Measurements from ENCODE around the gene CDY1.
"Not testable (repeated sequence)": the region's sequence is repeated elsewhere in the genome, so short reads cannot be mapped to it uniquely, and the experiment has no call there.

The CDY1 gene, protein sequence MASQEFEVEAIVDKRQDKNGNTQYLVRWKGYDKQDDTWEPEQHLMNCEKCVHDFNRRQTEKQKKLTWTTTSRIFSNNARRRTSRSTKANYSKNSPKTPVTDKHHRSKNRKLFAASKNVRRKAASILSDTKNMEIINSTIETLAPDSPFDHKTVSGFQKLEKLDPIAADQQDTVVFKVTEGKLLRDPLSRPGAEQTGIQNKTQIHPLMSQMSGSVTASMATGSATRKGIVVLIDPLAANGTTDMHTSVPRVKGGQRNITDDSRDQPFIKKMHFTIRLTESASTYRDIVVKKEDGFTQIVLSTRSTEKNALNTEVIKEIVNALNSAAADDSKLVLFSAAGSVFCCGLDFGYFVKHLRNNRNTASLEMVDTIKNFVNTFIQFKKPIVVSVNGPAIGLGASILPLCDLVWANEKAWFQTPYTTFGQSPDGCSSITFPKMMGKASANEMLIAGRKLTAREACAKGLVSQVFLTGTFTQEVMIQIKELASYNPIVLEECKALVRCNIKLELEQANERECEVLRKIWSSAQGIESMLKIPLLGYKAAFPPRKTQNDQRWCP

GRCh38 chrY:25621817-25622216 is at the start of gene CDY1:
TSS of gene CDY1 (plus strand) at chrY:25622117. CDS start at chrY:25622443, 326 bp downstream.
- DNase-seq = not testable (repeated sequence)

- DNase-seq = not testable (repeated sequence)
These were observed 28.6 kb upstream of the CDY1 start for GRCh38 chrY:25593336-25593735.

DNA sequence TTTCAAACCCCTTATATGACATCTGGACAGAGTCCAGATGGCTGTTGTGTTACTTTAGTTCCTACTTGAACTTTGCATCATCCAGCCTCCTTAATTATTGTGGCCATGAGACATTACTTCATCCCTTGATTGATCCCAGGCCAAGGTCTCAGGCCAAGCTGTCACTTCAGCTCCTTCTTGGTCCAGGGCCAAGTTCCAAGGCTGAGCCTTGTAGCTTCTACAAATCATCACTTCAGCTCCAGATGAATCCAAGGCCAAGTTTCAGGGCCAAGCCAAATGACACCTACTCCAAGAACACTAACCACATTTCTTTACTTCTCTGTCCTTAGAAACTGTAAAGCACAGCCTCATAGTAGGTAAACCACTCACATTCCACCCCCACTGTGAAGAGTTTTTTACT is 1.7 kb upstream of the CDY1 start:
- not testable (repeated sequence) for DNase-seq

DNA sequence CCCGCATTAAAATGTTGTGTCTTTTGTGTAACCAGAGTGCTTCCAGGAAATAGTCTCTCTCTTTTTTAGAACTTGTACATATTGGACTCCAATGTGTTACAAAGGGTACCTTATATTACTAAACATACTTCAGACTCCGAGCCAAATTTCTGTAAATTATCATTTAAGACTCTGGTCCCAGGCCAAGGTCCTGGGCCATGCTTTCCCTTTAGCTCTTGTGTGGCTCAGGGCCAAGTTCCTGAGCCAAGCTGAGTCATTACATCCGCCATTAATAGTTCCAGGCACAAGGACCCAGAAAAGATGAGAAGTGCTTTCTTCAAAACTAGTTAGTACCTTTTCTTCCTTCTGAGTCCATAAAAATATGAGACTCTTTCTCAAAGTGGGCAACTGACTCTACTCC is 4.6 kb downstream of the CDY1 start:
- DNase-seq = not testable (repeated sequence)

DNA sequence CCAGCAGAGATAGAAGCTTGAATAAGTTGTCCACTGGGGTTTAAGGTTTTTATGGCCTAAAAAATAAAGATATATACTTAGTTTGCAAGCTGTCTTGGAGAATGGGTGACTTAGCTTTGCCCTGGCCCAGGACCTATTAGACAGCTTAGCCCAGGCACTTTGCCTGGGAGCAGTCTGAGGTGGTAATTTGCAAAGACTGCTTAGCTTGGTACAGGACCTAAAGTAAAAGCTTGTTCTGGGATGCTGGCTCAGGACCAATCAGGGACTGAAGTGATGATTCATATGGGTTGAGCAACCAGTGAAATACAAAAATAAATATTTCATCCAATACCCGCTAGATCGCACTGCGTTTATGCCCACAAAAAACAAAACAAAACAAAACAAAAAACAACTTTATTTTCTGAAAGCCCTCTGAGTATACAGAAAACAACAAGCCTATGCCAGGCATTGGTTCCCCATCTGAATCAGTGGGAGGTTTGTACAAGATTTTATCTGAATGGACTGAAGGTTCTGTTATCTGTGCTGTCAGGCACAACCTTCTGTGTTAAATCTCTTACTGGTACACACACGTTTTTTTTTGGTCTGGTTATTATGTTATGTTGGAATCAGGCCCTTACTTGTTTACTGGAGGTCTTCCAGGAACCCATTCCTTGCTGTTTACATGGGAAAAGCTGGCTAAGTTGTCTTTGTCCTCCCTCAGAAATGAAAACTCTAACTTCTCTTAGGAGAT is 8.6 kb downstream of the CDY1 start:
- DNase-seq = not testable (repeated sequence)

DNA sequence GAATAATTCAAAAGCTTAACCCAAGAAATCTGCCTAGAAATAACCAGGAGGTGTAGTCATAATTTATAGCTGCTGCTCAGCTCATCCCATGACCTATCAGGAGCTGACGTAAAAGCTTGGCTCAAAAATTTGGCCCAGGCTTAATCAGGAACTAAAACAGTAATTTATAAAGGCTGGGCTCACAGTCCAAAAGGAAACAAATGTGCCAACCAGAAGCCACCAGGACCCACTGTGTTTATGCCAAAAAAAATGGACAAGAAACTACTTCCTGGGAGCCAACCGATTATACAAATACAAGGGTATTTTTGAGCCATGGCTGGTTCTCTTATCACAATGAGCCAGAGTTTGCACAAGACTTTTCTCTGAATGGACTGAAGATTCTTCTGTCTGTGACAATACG is 17.9 kb downstream of the CDY1 start:
- DNase-seq = not testable (repeated sequence)

DNA sequence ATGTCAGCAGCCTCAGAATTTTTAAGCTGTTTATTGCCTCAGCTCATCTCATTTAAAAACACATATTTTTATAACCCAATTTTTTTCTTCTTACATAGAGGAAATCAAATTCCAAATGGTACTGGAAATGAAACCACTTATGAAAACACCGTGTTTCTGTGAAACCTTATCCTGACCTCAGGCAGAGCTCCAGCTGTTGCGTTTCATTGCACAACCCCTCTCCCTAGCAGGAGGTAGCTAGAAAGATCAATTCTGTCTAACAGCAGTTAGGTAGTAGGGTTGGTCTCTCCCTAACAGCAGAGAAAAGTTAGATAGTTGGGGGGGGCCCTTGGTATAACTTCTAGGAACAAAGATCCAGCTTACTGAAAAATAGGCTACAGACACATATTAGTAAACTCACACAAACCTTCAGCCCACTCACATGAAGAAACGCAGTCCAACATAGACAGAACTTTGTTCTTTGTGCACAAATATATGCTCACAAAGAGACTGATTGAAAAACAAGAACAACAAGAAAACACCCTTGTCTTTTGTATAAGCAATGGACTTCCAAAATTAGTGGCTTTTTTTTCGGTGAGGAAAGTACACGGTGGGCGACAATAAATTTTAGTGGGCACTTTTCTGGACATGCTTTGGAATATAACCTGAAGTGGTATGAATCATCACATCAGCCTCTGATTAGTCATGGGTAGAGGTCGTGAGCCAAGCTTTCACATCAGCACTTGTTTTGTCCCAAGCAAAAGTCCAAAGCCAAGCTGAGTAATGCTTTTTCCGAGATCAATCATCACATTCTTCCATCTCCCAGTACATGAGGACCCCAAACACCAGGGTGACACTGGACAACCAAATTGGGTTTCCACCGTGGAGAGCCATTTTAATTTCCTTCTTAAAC is 21.4 kb downstream of the CDY1 start:
- DNase-seq = not testable (repeated sequence)

All from right forelimb (tissue), 1 donor.